Neuronal stem cell (in vitro differentiated cells): ENCODE measurements around the gene PNPLA3.

ENCODE experiments used
- DNase-seq: peaks from one replicate; pipeline ENCODE4 v3.0.0-alpha.2; 2013; ENCODE audit warnings: low spot score
- H2AFZ ChIP-seq: one replicate; pipeline ENCODE4 v1.6.1; 2013; ENCODE audit warnings: mild to moderate bottlenecking, low read length, inconsistent platforms
- H2AK5ac ChIP-seq: 2 replicates; pipeline ENCODE4 v1.6.1; 2013; ENCODE audit warnings: low read depth, mild to moderate bottlenecking, inconsistent platforms, low read length, moderate library complexity, mixed read lengths
- H2BK120ac ChIP-seq: 2 replicates; pipeline ENCODE4 v1.6.1; 2013; ENCODE audit warnings: low read depth, mild to moderate bottlenecking, inconsistent platforms, low read length, moderate library complexity, mixed read lengths
- H2BK12ac ChIP-seq: one replicate; pipeline ENCODE4 v1.6.1; 2013; ENCODE audit warnings: low read length, inconsistent platforms
- H2BK15ac ChIP-seq: 2 replicates; pipeline ENCODE4 v1.6.1; 2013; ENCODE audit warnings: mild to moderate bottlenecking, low read length, inconsistent platforms, mixed read lengths
- H2BK5ac ChIP-seq: one replicate; pipeline ENCODE4 v1.6.1; 2013; ENCODE audit warnings: inconsistent platforms, mild to moderate bottlenecking, low read length, moderate library complexity
- H3K14ac ChIP-seq: one replicate; pipeline ENCODE4 v1.6.1; 2013; ENCODE audit warnings: low read length, inconsistent platforms
- H3K18ac ChIP-seq: 2 replicates; pipeline ENCODE4 v1.6.1; 2013; ENCODE audit warnings: low read length, inconsistent platforms
- H3K23ac ChIP-seq: 2 replicates; pipeline ENCODE4 v1.6.1; 2013; ENCODE audit warnings: low read depth, mild to moderate bottlenecking, mixed read lengths, low read length, inconsistent platforms; ENCODE audit not compliant: poor library complexity
- H3K27ac ChIP-seq: replicated peaks from 3 replicates; pipeline ENCODE4 v1.5.1; 2013; ENCODE audit warnings: low read length, inconsistent platforms
- H3K27me3 ChIP-seq, 3 experiments: 2 replicates each; pipeline ENCODE4 v1.6.1; 2013; ENCODE audit warnings: low read length in 3 of 3, mild to moderate bottlenecking in 2 of 3, inconsistent platforms in 1 of 3, low read depth in 1 of 3, mixed read lengths in 1 of 3, moderate library complexity in 1 of 3; ENCODE audit not compliant: control insufficient read depth in 3 of 3, insufficient read depth in 3 of 3
- H3K36me3 ChIP-seq, 2 donors: replicated peaks in 1 of 2; 2 replicates each; pipeline ENCODE4 v1.6.1; 2013; ENCODE audit warnings: low read length in 2 of 2; ENCODE audit not compliant: control insufficient read depth in 2 of 2, insufficient read depth in 2 of 2
- H3K4ac ChIP-seq: 2 replicates; pipeline ENCODE4 v1.6.1; 2013; ENCODE audit warnings: inconsistent platforms, mild to moderate bottlenecking, low read length, moderate library complexity
- H3K4me1 ChIP-seq, 2 donors: 1 replicate in 1 of 2; 2 replicates in 1 of 2; pipeline ENCODE4 v1.6.1; 2013; ENCODE audit warnings: low read length in 2 of 2, low read depth in 1 of 2; ENCODE audit not compliant: control insufficient read depth in 2 of 2, insufficient read depth in 1 of 2
- H3K4me2 ChIP-seq: one replicate; pipeline ENCODE4 v1.6.1; 2013; ENCODE audit warnings: mild to moderate bottlenecking, low read length, inconsistent platforms; ENCODE audit not compliant: insufficient read depth, poor library complexity, severe bottlenecking
- H3K4me3 ChIP-seq, 2 donors: 2 replicates each; pipeline ENCODE4 v1.5.1; 2013; ENCODE audit warnings: low read length in 2 of 2, mild to moderate bottlenecking in 2 of 2, inconsistent platforms in 1 of 2, moderate library complexity in 1 of 2
- H3K79me1 ChIP-seq: one replicate; pipeline ENCODE4 v1.6.1; 2013; ENCODE audit warnings: low read depth, mild to moderate bottlenecking, inconsistent platforms, low read length, moderate library complexity
- H3K9ac ChIP-seq: one replicate; pipeline ENCODE4 v1.6.1; 2013; ENCODE audit warnings: mild to moderate bottlenecking, low read depth, low read length, inconsistent platforms; ENCODE audit not compliant: poor library complexity
- H3K9me3 ChIP-seq, 2 donors: replicated peaks in 1 of 2; 2 replicates each; pipeline versions ENCODE3 to v1.6.1; 2013; ENCODE audit warnings: low read length in 2 of 2, mild to moderate bottlenecking in 2 of 2, inconsistent platforms in 1 of 2, low read depth in 1 of 2, mixed read lengths in 1 of 2, moderate library complexity in 1 of 2; ENCODE audit not compliant: control insufficient read depth in 2 of 2, insufficient read depth in 1 of 2
- H4K8ac ChIP-seq: one replicate; pipeline ENCODE4 v1.6.1; 2013; ENCODE audit warnings: low read depth, mild to moderate bottlenecking, inconsistent platforms, low read length, moderate library complexity
- H4K91ac ChIP-seq: one replicate; pipeline ENCODE4 v1.6.1; 2013; ENCODE audit warnings: low read length, low read depth, mild to moderate bottlenecking, inconsistent platforms; ENCODE audit not compliant: poor library complexity
- WGBS, 2 donors: extraction: QIAGEN DNeasy Blood & Tissue Kit; methylation state at CpG; one replicate each; pipeline ENCODE4 v1.1.7; 2013; ENCODE audit warnings: missing lambda C conversion rate in 2 of 2, mixed read lengths in 1 of 2; ENCODE audit not compliant: insufficient read length in 2 of 2, insufficient replicate concordance in 1 of 2; ENCODE audit errors: extremely low coverage in 2 of 2; 5-methylcytosine and 5-hydroxymethylcytosine counted together

PNPLA3 gene

GRCh38 chr22:43994006-43994405, 70.4 kb downstream of the PNPLA3 start:
- WGBS, 2 donors: no CpG with 5 or more reads among the region's 11 CpGs
- Histone ChIP-seq H4K8ac (no peak overlapping the region), H3K23ac (no peak overlapping the region), H4K91ac (no peak overlapping the region), H3K27ac (no peak overlapping the region), H3K4ac (no peak overlapping the region), H2AK5ac (no peak overlapping the region), H2AFZ (no peak overlapping the region), H3K27me3 (no peaks in the 10 kb centered on the region), H3K4me3 (no peak overlapping the region), H2BK15ac (no peak overlapping the region), H3K14ac (no peak overlapping the region), H3K9ac (no peak overlapping the region), H3K9me3 (no peaks in the 10 kb centered on the region), H3K36me3 (peaks cover 38 to 96% of the 10 kb centered on the region in 2 donors), H3K79me1 (no peaks in the 10 kb centered on the region), H2BK12ac (no peak overlapping the region), H3K4me2 (no peak overlapping the region), H3K18ac (no peak overlapping the region), H3K4me1 (no peaks in the 10 kb centered on the region), H2BK120ac (no peak overlapping the region), H2BK5ac (no peak overlapping the region)
- no peak for DNase-seq

GRCh38 chr22:43994416-43994815, 70.8 kb downstream of the PNPLA3 start:
- Histone ChIP-seq H3K4ac (no peak overlapping the region), H4K91ac (no peak overlapping the region), H4K8ac (no peak overlapping the region), H3K9ac (no peak overlapping the region), H2BK120ac (no peak overlapping the region), H3K27ac (no peak overlapping the region), H3K9me3 (no peaks in the 10 kb centered on the region), H3K4me2 (no peak overlapping the region), H2BK12ac (no peak overlapping the region), H3K36me3 (peaks cover 37 to 97% of the 10 kb centered on the region in 2 donors), H3K23ac (no peak overlapping the region), H3K27me3 (no peaks in the 10 kb centered on the region), H2AFZ (no peak overlapping the region), H3K4me3 (no peak overlapping the region), H2AK5ac (no peak overlapping the region), H3K4me1 (no peaks in the 10 kb centered on the region), H3K14ac (no peak overlapping the region), H2BK15ac (no peak overlapping the region), H3K18ac (no peak overlapping the region), H2BK5ac (no peak overlapping the region), H3K79me1 (no peaks in the 10 kb centered on the region)
- no CpG with 5 or more reads among the region's 9 CpGs for WGBS, 2 donors
- DNase-seq: no peak

GRCh38 chr22:43995057-43995685, 71.6 kb downstream of the PNPLA3 start:
- Histone ChIP-seq H3K4me1 (no peaks in the 10 kb centered on the region), H4K91ac (no peak overlapping the region), H3K9me3 (no peaks in the 10 kb centered on the region), H2BK5ac (no peak overlapping the region), H3K18ac (peak overlapping the region; percentile 29), H2AK5ac (no peak overlapping the region), H3K27me3 (no peaks in the 10 kb centered on the region), H3K79me1 (no peaks in the 10 kb centered on the region), H2BK120ac (peak overlapping the region; percentile 68), H3K23ac (peak overlapping the region; percentile 13), H3K4me2 (no peak overlapping the region), H2BK12ac (no peak overlapping the region), H2BK15ac (no peak overlapping the region), H3K14ac (no peak overlapping the region), H3K4ac (no peak overlapping the region), H2AFZ (no peak overlapping the region), H3K9ac (no peak overlapping the region), H3K36me3 (peaks cover 35 to 93% of the 10 kb centered on the region in 2 donors), H3K27ac (no peak overlapping the region), H3K4me3 (no peak overlapping the region), H4K8ac (no peak overlapping the region)
- DNase-seq: no peak
- WGBS, 2 donors: no CpG with 5 or more reads among the region's 15 CpGs

- H3K36me3 ChIP-seq: peaks cover 32 to 93% of the 10 kb centered on the region in 2 donors
Measured at GRCh38 chr22:43995798-43996169, 72.2 kb downstream of the PNPLA3 start.

More at GRCh38 chr22:43995798-43996169, 72.2 kb downstream of the PNPLA3 start:
- no peak overlapping the region for H3K14ac ChIP-seq
- H3K79me1 ChIP-seq: no peaks in the 10 kb centered on the region
- H2AFZ ChIP-seq: no peak overlapping the region
- H3K27me3 ChIP-seq: no peaks in the 10 kb centered on the region
- H2AK5ac ChIP-seq: no peak overlapping the region
- peak overlapping the region; percentile 32 for H3K18ac ChIP-seq
- H2BK12ac ChIP-seq: no peak overlapping the region
- H3K4ac ChIP-seq: no peak overlapping the region
- no peak overlapping the region for H4K91ac ChIP-seq
- no peak overlapping the region for H2BK5ac ChIP-seq
- no peak overlapping the region for H4K8ac ChIP-seq
- no peak for DNase-seq
- no peak overlapping the region for H2BK15ac ChIP-seq
- no peak overlapping the region for H3K27ac ChIP-seq
- H3K9me3 ChIP-seq: no peaks in the 10 kb centered on the region
- H3K4me2 ChIP-seq: no peak overlapping the region
- no peaks in the 10 kb centered on the region for H3K4me1 ChIP-seq
- WGBS, 2 donors: no CpG with 5 or more reads among the region's 10 CpGs
- no peak overlapping the region for H3K9ac ChIP-seq
- no peak overlapping the region for H3K4me3 ChIP-seq
- peak overlapping the region; percentile 8 for H3K23ac ChIP-seq
- no peak overlapping the region for H2BK120ac ChIP-seq
